Activated naive CD4-positive, alpha-beta T cell treated with Interleukin-2 at 50 U/mL for 16 hours (primary cell): Measurements from ENCODE around the gene IL26.
"Not testable (repeated sequence)": the region's sequence is repeated elsewhere in the genome, so short reads cannot be mapped to it uniquely, and the experiment has no call there.

Source experiments
- DNase-seq: peaks from one replicate; pipeline ENCODE4 v3.0.0-alpha.2; 2020

The IL26 gene

GRCh38 chr12:68239309-68239982 lies 13.8 kb upstream of the IL26 start:
- DNase-seq, result no peak

DNA sequence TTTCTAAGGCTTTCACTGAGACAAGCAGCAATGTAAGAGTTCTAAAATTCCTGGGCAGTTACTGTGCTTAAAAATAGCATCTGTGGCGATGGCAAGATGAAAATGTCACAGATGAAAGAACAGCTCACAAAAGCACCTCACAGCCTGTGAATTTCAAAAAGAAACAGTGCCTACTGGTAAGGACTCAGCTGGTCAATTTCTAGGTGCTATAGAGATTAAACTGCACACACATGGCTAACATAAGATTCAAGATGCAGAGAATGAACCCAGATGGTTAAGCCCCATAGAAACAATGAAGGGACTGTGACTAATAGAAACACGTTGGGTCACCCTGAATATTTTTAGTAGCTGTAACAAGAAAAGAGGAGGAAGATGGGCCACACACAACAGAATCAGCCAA lies 12.0 kb upstream of the IL26 start:
- no peak for DNase-seq

DNA sequence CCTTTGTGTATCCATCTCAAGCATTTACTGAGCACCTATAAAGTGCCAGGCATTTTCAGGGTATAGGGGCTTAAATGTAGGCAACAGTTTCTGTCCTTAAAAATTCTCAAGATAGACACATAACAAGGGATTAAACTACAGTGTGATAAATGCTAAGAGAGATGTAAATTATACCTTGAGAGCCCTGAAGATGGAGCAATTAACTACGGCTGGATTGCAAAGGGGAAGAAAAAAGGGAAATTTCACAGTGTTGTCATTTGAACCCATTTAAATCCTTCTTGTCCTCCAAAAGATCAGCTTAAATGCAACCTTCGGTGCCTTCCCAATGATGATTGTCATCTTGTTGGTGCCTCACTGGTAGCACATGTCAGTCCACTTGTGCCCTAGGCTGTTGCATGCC lies 11.5 kb upstream of the IL26 start:
- DNase-seq, result no peak

DNA sequence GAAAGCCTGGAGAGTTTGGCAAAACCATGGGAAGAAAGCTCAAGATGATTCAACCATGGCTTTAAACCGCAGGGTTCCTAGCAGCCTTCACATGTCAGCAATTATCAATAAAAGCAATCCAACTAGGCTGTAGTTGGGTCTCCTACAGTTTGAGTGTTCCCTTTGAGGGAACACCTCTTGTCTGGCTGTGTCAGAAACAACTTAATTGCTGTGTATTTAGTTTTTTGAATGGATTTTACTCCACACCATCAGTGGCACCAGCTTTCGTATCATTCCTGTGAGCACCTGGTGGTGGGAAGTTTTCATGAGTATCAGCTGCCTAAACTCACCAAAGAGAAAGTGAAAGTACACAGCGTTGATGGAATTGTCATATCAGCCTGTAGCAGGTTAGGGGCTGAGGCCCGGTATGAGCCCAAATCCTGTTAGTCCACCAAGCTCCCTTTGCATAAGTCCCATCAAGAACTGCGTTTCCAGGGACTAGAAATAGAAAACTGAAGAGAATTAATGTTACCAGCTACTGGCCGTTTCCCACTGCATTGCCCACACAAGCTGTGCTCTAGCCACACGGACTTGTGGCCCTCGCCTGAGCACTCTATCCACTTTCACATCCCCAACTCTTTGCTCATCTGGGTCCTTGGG lies 10.9 kb upstream of the IL26 start:
- DNase-seq, result peak; percentile 28

GRCh38 chr12:68235576-68235975 lies 10.0 kb upstream of the IL26 start:
- DNase-seq, result no peak

DNA sequence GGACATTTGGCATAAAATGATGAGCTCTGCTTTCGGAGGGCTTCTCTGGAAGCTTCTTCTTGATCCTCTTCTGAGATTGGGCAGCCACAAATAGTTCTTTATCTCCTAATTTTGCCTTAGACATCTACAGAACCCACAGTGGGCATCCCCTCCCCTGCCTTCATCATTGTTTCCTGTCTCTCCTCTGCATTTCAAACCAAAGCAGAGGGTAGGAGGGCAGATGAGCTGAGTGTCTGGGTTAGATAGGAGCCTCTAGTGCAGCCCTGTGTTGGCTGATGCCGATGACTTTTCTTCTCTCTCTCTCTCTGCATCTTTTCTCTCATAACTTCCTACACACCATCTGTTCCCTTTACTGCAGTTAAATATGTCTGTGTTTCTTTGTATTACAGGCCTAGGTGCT lies 8.5 kb upstream of the IL26 start:
- DNase-seq, result no peak

DNA sequence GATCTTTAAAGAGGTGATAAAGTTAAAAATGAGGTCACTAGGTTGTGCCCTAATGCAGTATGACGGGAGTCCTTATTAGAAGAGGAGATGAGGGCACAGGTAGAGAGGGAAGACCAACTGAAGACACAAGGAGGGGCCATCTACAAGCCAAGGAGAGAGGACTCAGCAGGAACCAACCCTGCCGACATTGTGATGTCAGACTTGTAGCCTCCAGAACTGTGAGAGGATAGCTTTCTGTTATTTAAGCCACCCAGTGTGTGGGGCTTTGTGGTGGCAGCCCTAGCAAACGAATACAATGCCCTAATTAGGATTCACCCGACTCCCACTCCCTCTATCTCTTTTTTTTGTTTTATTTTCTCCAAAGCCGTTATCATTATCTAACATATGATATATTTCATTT lies 7.9 kb upstream of the IL26 start:
- DNase-seq, result no peak

DNA sequence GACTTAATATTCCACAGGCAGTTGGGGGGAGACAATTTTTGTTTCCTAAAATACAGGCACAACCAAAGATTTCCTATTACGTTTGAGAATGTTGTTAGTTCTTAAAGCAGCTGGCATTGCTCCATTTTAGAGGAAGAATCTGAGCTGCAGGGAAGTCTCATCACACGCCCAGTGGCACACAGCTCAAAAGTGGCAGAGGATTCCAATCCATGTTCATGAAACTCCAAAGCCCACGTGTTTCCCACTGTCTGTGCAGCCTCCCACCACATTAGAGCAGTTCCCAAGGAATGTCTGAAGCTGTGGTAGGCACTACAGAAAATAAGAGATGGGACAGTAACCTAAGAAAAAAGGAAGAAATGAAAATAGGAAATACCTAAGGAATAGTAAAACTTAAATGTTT lies 6.1 kb upstream of the IL26 start:
- no peak for DNase-seq

DNA sequence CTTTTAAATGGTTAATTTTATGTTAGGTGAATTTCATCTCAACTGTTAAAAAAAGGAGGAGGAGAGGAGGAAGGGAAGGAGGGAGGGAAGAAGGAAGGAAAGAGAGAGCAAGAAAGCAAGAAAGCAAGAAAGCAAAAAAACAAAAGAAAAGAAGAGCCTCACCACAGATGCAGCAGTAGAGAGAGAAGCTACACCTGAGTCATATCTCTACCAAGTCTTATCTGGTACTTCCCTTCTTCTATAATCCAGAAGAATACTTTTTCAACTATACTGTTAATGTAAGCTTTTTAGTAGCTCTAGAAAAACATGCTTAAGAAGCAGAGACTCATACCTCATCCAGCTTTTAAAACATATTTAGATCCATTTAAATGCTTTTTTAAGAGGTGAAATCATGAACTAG lies 5.6 kb upstream of the IL26 start:
- DNase-seq, result no peak

DNA sequence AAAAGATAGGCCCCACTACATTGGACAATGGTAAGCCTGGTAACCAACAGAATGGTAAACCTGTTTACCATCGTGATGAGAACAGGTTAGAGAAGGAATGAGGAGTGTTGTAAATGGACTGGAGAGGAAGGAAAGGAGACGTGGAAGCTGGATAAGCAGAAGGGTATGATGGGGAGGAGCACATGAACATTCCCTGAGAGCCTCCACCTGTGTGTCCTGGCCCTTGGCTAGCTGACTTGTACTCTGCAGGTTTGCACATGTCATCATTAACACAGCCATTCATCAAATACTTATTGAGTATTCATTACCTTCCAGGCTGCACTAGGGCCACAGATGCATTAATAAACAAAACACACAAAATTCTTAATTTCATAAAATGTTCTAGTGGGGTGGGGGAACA lies 4.3 kb upstream of the IL26 start:
- no peak for DNase-seq

DNA sequence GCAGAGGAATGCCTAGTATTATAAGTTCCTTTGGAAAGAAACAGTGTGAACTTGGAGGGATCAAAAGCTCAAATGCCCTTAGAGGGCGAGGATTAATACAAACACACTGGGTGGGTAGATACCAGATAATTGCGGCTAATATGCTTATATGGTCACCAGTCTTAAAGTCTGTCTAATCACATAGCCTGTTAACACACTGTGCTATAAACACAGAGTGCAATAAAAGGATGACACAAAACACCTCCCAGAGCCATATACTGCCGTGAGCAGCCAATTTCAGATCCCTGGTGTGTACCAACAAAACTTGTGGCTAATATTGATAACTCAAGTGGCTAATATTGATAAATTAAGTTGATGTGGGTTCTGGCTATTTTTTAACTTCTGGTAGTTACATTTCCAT lies 1.7 kb upstream of the IL26 start:
- DNase-seq, result no peak

GRCh38 chr12:68224613-68225285 lies 861 bp downstream of the IL26 start:
- DNase-seq, result no peak

GRCh38 chr12:68223067-68223747 lies 2.4 kb downstream of the IL26 start:
- DNase-seq, result peak; percentile 72

GRCh38 chr12:68222326-68222725 lies 3.3 kb downstream of the IL26 start:
- DNase-seq, result no peak

- DNase-seq, result no peak
These were observed 4.1 kb downstream of the IL26 start for GRCh38 chr12:68221497-68221896.

GRCh38 chr12:68210875-68211274 lies 14.7 kb downstream of the IL26 start:
- no peak for DNase-seq

DNA sequence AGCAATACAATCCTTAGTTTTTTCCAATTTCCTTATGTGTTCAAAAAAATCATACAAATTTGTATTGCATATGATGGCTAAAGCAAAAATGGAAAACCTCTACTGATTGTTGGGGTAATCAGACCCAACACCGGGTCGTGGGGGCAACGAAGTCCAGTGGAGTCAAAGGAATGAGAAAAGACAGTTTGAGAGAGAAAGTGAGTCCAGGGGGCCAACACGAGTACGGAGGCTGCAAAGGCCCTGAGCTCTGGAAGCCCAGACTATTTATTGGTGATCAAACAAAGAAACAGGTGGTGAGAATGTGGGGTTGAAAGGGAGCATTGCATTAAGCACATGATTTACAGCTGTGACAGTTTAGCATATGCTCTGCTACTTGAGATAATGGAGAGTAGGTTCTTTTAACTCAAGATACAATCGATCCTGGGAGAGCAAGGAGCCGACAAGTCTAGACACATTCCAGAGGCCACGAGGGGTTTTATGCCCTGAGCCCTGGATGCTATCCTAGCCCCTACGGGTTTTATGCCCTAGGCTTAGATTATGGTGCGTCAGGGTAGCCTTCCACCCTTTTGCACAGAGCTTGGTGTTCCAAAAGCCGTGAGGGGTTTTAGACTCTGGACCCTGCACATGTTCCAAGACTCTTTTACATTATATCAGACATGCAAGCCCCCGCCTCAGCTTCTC lies 16.4 kb downstream of the IL26 start:
- DNase-seq, result not testable (repeated sequence)

DNA sequence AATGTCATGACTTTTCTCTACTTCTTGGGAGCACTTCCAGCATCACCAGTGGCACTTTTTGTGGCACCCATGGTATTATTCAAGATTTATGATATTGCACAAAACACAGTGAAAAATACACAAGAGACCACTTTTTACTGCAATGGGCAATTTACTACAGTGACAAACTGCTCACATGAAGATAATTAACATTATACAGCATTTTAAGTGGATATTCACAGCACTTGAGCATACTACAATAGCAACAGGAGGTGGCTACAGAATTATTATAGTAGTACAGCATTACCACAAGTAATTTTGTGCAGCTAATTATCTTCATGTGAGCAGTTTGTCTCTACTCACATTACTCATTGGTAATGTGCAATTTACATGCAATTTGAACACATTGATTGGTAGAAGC lies 18.3 kb downstream of the IL26 start:
- no peak for DNase-seq

GRCh38 chr12:68206446-68206845 lies 19.2 kb downstream of the IL26 start:
- DNase-seq, result no peak

GRCh38 chr12:68203460-68203875 lies 22.1 kb downstream of the IL26 start:
- no peak for DNase-seq

DNA sequence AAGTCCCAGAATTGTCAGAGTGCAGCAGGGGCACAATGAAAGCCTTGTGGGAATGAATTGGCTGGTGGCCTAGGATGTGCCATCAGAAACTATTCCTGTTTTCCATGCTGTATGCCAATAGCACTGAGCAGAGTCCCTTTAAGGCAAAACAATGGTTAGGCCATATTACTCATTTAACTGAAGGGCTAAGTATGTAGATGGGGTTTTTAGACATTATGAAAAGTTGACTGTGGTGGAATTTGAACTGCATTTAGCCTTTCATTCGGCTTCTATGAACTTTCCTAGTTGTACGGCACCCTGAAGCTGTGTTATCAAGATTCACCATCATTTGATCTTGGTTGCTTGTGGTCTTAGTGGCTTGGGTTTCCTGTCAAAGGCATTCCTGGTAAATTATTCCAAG lies 24.8 kb downstream of the IL26 start:
- no peak for DNase-seq

DNA sequence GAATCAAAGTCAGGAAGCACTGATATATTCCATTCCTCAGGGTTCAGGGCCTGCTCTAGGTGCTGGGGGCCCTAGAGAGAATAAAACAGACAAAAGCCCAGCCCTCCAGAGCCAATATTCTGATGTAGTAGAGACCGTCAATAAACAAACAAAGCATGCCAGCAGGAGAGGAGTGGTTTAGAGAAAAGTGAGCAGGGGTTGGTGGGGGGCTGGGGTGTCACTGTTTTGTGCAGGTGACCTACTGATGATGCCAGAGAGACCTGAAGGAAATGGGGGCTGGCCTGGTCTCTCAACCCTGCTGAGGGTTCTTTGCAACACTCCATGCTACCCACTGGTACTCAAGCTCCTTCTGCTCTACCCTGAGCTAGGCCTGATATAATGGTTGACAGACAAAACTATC lies 26.5 kb downstream of the IL26 start:
- DNase-seq, result no peak

DNA sequence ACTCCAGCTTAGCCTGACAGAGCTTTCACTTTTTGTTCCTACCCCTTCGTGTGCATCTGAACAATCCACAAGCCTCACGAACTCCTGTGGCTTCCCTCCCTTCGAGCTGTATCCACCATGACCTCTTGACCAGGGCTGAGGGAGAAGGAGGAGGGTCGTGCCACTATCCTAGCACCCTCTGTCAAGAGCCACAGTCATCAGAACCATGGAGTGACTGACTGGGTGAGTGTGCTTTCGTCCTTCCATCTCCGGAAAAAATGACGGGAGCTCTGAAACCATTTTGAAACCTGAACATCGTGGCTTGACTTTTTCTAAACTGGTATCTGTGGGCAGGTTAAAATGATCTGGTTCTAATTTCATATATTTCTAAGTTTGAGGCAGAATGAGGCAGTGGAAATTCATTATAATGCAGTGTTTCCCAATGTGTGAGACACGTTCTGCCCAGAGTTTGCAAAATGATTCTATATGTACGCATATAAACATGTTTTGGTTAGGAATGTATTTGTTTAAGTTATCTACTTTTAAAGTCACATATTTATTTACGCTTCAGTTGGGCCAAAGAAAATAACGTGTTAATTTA lies 27.0 kb downstream of the IL26 start:
- DNase-seq, result peak; percentile 30
